Adrenal gland (tissue), 12 donors: ENCODE data around the gene OGFOD2. TPM values are rescaled to one million over a fixed set of nuclear protein-coding genes. Genes with fewer than 3 reads are reported as not detected.

Experiments used
- DNase-seq, 7 donors: peaks; one replicate each; pipeline ENCODE4 v3.0.0-alpha.2; 2019 to 2020
- H3K27ac ChIP-seq, 5 donors: fragments of 200-600 bp; sonication (generic) in 4 of 5; 1 replicate in 3 of 5; 2 replicates in 2 of 5; pipeline versions ENCODE4 v1.5.1 to v1.8.0; 2016 to 2020; ENCODE audit warnings: mild to moderate bottlenecking in 1 of 5
- H3K27me3 ChIP-seq: fragments of 200-600 bp; 2 replicates; pipeline ENCODE4 v1.8.0; 2021
- H3K36me3 ChIP-seq, 2 donors: fragments of 200-600 bp; replicated peaks in 1 of 2; 1 replicate in 1 of 2; 2 replicates in 1 of 2; pipeline versions ENCODE4 v1.5.1 to v1.8.0; 2018 to 2022
- H3K4me1 ChIP-seq, 2 donors: fragments of 200-600 bp; replicated peaks in 1 of 2; 1 replicate in 1 of 2; 2 replicates in 1 of 2; pipeline versions ENCODE4 v1.5.1 to v1.8.0; 2018 to 2021
- H3K4me3 ChIP-seq, 4 donors: fragments of 200-600 bp; sonication (generic) in 3 of 4; one replicate each; pipeline ENCODE4 v1.5.1; 2016 to 2018
- H3K9me3 ChIP-seq, 3 donors: fragments of 200-600 bp; sonication (generic) in 1 of 3; replicated peaks in 1 of 3; 1 replicate in 2 of 3; 2 replicates in 1 of 3; pipeline versions ENCODE4 v1.5.1 to v1.8.0; 2016 to 2021
- POLR2A ChIP-seq, 2 donors: fragments of 450-650 bp; IDR thresholded peaks; one replicate each; pipeline ENCODE4 v1.6.1; 2017; ENCODE audit warnings: antibody characterized with exemption in 2 of 2, mild to moderate bottlenecking in 2 of 2, moderate library complexity in 1 of 2
- WGBS, 4 donors: extraction: QIAGEN DNeasy Blood & Tissue Kit in 2 of 4; methylation state at CpG; one replicate each; pipeline versions ENCODE4 v1.1.5 to v1.1.7; 2013 to 2017; 5-methylcytosine and 5-hydroxymethylcytosine counted together
- intact Hi-C, 2 donors: fragments of 100-400 bp; cut with DNase I; formaldehyde crosslinking; loops; one replicate each; pipeline versions ENCODE4 v1.14.1 to v1.15.0; 2022 to 2023
- polyA plus RNA-seq, 3 donors: library from polyadenylated mRNA; stranded (reverse); fragments of 200-250 nt in 2 of 3; fragments of 350-450 nt in 1 of 3; fragmentation: Illumina TruSeq in 1 of 3; extraction: RNeasy Lipid Tissue Mini Kit (QIAGEN cat#74804) in 1 of 3; gene quantifications; one replicate each; pipeline ENCODE4 v1.2.3, GENCODE V29; 2013 to 2014
- total RNA-seq, 9 donors: library from RNA; depleted of rRNA in 4 of 9; stranded (reverse); fragments of >200 nt in 4 of 9; fragments of 120-200 nt in 1 of 9; fragmentation: NEBNext Ultra II Directional in 1 of 9; extraction: Animal tissue kit (Norgen Biotek cat#: 25700) in 1 of 9; gene quantifications; one replicate each; pipeline versions ENCODE4 v1.1.0 to v1.2.4, GENCODE V29; 2013 to 2023
- TF ChIP-seq, protein P1 (sequence below), 6 experiments: fragments of 450-650 bp in 4 of 6; fragments of 200-600 bp in 2 of 6; sonication (generic) in 1 of 6; IDR thresholded peaks; 1 replicate in 5 of 6; 2 replicates in 1 of 6; pipeline versions ENCODE4 v1.5.1 to v1.8.0; 2016 to 2021; ENCODE audit warnings: antibody characterized with exemption in 6 of 6, mild to moderate bottlenecking in 2 of 6, moderate library complexity in 1 of 6
- donor health status: healthy with polysubstance abuse.
- donor health status: Bipolar disorder and iron deficiency.
- donor health status: DM: yes; HTN: yes; CAD: no.
- donor health status: DM: no; HTN: no; CAD: no.
- donor health status: DM: no; HTN: no; CAD: no.
- donor health status: DM: yes; HTN: yes; CAD: no.

OGFOD2 gene
- total and polyA plus RNA-seq, 12 donors, result 6.2 to 44.8 (median 20.3) TPM

DNA sequence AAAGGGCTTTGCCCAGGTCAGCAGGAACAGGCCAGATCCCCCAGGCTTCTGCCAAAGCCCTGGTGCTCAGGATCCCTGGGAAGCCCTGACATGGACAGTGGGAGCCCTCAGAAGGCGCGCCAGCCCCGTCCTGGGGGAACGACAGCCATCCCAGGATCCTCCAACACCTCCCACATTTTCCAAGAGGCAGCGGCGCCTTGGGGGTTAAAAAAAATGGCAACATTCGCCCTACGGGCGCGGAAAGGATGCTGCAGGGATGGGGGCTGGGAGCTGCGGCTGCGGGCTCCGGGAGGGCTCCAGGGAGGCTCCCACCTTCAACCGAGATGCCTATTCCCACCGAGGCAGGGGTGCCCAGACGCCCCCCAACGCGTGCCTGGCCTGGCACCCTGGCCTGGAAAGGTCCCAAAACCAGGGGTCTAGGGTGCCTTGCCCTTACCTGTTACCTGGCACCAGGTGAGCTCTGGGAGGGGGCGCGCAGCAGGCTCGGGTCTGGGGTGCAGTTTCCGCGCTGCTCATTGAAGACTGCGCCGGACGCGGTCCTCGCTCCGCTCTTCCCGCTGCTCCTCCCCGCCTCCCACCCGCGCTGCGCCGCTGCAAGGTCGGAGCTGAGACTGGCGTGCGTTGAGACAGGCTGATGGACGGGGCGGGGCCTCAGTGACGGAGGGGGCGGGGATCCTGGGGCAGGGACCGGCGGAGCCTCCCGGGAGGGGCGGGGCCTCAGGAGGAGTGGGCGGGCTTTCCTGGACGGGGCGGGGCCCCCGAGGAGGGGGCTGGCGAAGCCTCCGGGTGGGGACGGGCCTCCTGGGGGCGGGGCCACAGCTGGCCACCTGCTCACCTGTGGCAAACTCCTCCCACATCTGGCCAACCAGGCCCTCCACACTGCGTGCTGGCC lies 8.9 kb upstream of the OGFOD2 start, which contains the start of gene ABCB9:
ABCB9 (minus strand) TSS at position 613 of the 892 bp plus-strand sequence. CDS start 6,228 bp downstream, outside the sequence.
- TF ChIP-seq, protein P1, sequence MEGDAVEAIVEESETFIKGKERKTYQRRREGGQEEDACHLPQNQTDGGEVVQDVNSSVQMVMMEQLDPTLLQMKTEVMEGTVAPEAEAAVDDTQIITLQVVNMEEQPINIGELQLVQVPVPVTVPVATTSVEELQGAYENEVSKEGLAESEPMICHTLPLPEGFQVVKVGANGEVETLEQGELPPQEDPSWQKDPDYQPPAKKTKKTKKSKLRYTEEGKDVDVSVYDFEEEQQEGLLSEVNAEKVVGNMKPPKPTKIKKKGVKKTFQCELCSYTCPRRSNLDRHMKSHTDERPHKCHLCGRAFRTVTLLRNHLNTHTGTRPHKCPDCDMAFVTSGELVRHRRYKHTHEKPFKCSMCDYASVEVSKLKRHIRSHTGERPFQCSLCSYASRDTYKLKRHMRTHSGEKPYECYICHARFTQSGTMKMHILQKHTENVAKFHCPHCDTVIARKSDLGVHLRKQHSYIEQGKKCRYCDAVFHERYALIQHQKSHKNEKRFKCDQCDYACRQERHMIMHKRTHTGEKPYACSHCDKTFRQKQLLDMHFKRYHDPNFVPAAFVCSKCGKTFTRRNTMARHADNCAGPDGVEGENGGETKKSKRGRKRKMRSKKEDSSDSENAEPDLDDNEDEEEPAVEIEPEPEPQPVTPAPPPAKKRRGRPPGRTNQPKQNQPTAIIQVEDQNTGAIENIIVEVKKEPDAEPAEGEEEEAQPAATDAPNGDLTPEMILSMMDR (IDR thresholded peaks at IDR 0.05), result no peak
- TF ChIP-seq POLR2A (IDR thresholded peaks at IDR 0.05), result peak in 1 of 2 donors; percentile 83
- intact Hi-C loops, result no loop called here
- Histone ChIP-seq H3K36me3 (no peaks in the 10 kb centered on the region), H3K4me3 (peak within 1 kb of the TSS in 2 of 4 donors; percentile 67 to 89), H3K9me3 (no peaks in the 10 kb centered on the region), H3K4me1 (peaks cover 17 to 27% of the 10 kb centered on the region in 2 donors), H3K27me3 (no peaks in the 10 kb centered on the region), H3K27ac (peak within 1 kb of the TSS in 3 of 5 donors; percentile 32 to 73 (median 51))
- WGBS, 4 donors, result 2 to 23% (median 3%) methylated on average over 5 to 55 of the region's 55 CpGs
- DNase-seq, result peak; percentile 96 to 97 (median 97)

- Histone ChIP-seq H3K36me3 (no peaks in the 10 kb centered on the region), H3K9me3 (no peaks in the 10 kb centered on the region), H3K27me3 (no peaks in the 10 kb centered on the region), H3K4me3 (peak overlapping the region in 1 of 4 donors; percentile 89), H3K27ac (peak overlapping the region in 2 of 5 donors; percentile 51 to 73), H3K4me1 (peaks cover 17 to 27% of the 10 kb centered on the region in 2 donors)
- TF ChIP-seq, protein P1 (IDR thresholded peaks at IDR 0.05), result no peak
- TF ChIP-seq POLR2A (IDR thresholded peaks at IDR 0.05), result no peak
- DNase-seq, result no peak
- intact Hi-C loops, result no loop called here
- WGBS, 4 donors, result 57 to 66% (median 58%) methylated on average over 14 to 15 of the region's 15 CpGs
Observed at GRCh38 chr12:122966743-122967550, 8.1 kb upstream of the OGFOD2 start.

GRCh38 chr12:122968104-122968503 lies 6.9 kb upstream of the OGFOD2 start:
- no peak overlapping the region for H3K4me3 ChIP-seq
- intact Hi-C loops, result no loop called here
- H3K4me1 ChIP-seq, result peaks cover 17 to 27% of the 10 kb centered on the region in 2 donors
- 74 to 82% (median 80%) methylated on average over 2 of the region's 2 CpGs for WGBS, 4 donors
- H3K27me3 ChIP-seq, result no peaks in the 10 kb centered on the region
- DNase-seq, result no peak
- no peak overlapping the region for H3K27ac ChIP-seq
- H3K9me3 ChIP-seq, result no peaks in the 10 kb centered on the region
- TF ChIP-seq, protein P1 (IDR thresholded peaks at IDR 0.05), result no peak
- no peak for TF ChIP-seq POLR2A (IDR thresholded peaks at IDR 0.05)
- no peaks in the 10 kb centered on the region for H3K36me3 ChIP-seq

DNA sequence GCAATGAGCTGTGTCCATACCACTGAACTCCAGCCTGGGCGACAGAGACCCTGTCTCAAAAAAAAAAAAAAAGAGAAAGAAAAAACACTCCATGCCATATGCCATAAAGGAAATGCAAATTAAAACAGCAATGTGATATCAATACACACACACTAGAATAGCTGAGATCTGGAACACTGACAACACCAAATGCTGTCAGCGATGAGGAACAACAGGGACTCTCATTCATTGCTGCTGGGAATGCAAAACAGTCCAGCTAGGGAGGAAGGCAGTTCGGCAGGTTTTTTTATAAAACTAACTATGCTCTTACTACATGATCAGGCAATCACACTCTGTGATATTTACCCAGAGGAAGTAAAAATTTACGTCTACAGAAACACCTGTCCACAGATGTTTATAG lies 5.4 kb upstream of the OGFOD2 start:
- intact Hi-C loops, result no loop called here
- Histone ChIP-seq H3K4me1 (peaks cover 14 to 20% of the 10 kb centered on the region in 2 donors), H3K9me3 (no peaks in the 10 kb centered on the region), H3K4me3 (no peak overlapping the region), H3K27me3 (no peaks in the 10 kb centered on the region), H3K27ac (no peak overlapping the region), H3K36me3 (no peaks in the 10 kb centered on the region)
- DNase-seq, result no peak
- 54 to 69% (median 63%) methylated on average over 4 of the region's 4 CpGs for WGBS, 4 donors
- no peak for TF ChIP-seq POLR2A (IDR thresholded peaks at IDR 0.05)
- TF ChIP-seq, protein P1 (IDR thresholded peaks at IDR 0.05), result no peak
